ENCODE results near the gene CRNKL1.
A peak's percentile ranks its signal among the peaks of the same experiment; 100 is the strongest.
"Not testable (repeated sequence)": the region's sequence is repeated elsewhere in the genome, so short reads cannot be mapped to it uniquely, and the experiment has no call there.

CRNKL1 gene

DNA sequence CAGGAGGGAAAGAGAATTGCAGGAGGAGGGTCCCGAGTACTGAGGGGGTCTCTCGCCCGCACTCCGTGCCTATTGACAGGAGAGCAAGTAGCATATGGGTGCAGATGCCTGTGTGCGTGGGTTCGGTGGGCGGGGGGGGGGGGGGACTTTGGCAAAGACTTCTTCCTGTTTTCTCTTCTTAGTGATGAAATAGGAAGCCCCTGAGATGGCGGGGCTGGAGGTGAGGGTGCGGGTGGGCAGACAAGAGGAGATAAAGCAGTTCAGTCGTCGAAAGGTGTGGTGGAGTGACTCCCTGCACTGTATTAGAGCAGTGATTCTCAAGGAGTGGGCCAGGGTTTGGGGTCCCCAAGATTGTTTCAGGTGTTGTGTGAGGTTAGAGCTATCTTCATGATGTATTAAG lies 31.4 kb downstream of the CRNKL1 start:
- Histone ChIP-seq H3K4me1 (ENCODE audit: insufficient read depth, low read length) (peaks cover 7% of the 10 kb centered on the region; the same call in 1 of the 2 replicates), H3K36me3 (ENCODE audit: insufficient read depth, low read depth, low read length) (peaks cover 20% of the 10 kb centered on the region), H3K9me3 (ENCODE audit: insufficient read depth, low read depth, low read length) (no peaks in the 10 kb centered on the region), H3K9ac (ENCODE audit: low read depth, low read length) (no peak overlapping the region), H3K27me3 (ENCODE audit: insufficient read depth, low read length) (no peaks in the 10 kb centered on the region), H3K27ac (ENCODE audit: low read length) (no peak overlapping the region), H3K4me3 (ENCODE audit: low read length) (no peak overlapping the region)

DNA sequence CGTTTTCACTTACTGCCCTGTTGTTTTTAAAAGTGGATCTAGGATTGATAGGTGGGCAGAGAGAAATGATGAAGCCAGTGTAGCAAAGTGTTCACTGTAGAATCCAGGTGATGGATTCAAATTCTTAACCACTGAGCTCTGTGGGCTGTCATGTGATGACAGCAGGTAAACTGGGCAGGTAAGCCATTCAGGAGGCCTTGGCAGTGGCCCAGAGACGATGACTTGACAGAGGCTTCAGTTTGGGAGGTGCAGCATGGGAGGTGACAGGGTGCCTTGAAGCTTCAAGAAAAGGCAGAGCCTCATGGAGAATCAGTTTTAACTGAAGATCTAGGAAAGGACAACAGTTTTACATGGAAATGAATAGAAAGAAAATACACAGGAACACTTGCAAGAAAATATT lies 33.1 kb downstream of the CRNKL1 start:
- Histone ChIP-seq H3K9ac (ENCODE audit: low read depth, low read length) (no peak overlapping the region), H3K9me3 (ENCODE audit: insufficient read depth, low read depth, low read length) (no peaks in the 10 kb centered on the region), H3K4me3 (ENCODE audit: low read length) (no peak overlapping the region), H3K27ac (ENCODE audit: low read length) (no peak overlapping the region), H3K27me3 (ENCODE audit: insufficient read depth, low read length) (no peaks in the 10 kb centered on the region), H3K4me1 (ENCODE audit: insufficient read depth, low read length) (peaks cover 7% of the 10 kb centered on the region; the same call in 1 of the 2 replicates), H3K36me3 (ENCODE audit: insufficient read depth, low read depth, low read length) (peaks cover 15% of the 10 kb centered on the region)

GRCh38 chr20:20018366-20018765 lies 33.9 kb downstream of the CRNKL1 start:
- Histone ChIP-seq H3K4me1 (ENCODE audit: insufficient read depth, low read length) (peaks cover 7% of the 10 kb centered on the region; the same call in 1 of the 2 replicates), H3K36me3 (ENCODE audit: insufficient read depth, low read depth, low read length) (peaks cover 7% of the 10 kb centered on the region), H3K9ac (ENCODE audit: low read depth, low read length) (peak overlapping the region; percentile 55; the same call in 1 of the 2 replicates), H3K27ac (ENCODE audit: low read length) (no peak overlapping the region), H3K4me3 (ENCODE audit: low read length) (peak overlapping the region; percentile 75), H3K27me3 (ENCODE audit: insufficient read depth, low read length) (no peaks in the 10 kb centered on the region), H3K9me3 (ENCODE audit: insufficient read depth, low read depth, low read length) (no peaks in the 10 kb centered on the region)

GRCh38 chr20:20017844-20018185 lies 34.5 kb downstream of the CRNKL1 start:
- Histone ChIP-seq H3K9me3 (ENCODE audit: insufficient read depth, low read depth, low read length) (no peaks in the 10 kb centered on the region), H3K4me1 (ENCODE audit: insufficient read depth, low read length) (peaks cover 7% of the 10 kb centered on the region; the same call in 1 of the 2 replicates), H3K27ac (ENCODE audit: low read length) (no peak overlapping the region), H3K4me3 (ENCODE audit: low read length) (peak overlapping the region; percentile 75), H3K27me3 (ENCODE audit: insufficient read depth, low read length) (no peaks in the 10 kb centered on the region), H3K9ac (ENCODE audit: low read depth, low read length) (peak overlapping the region; percentile 55; the same call in 1 of the 2 replicates), H3K36me3 (ENCODE audit: insufficient read depth, low read depth, low read length) (0 out of 2 replicates have a peak, but pooled peaks cover 6% of the 10 kb centered on the region)

DNA sequence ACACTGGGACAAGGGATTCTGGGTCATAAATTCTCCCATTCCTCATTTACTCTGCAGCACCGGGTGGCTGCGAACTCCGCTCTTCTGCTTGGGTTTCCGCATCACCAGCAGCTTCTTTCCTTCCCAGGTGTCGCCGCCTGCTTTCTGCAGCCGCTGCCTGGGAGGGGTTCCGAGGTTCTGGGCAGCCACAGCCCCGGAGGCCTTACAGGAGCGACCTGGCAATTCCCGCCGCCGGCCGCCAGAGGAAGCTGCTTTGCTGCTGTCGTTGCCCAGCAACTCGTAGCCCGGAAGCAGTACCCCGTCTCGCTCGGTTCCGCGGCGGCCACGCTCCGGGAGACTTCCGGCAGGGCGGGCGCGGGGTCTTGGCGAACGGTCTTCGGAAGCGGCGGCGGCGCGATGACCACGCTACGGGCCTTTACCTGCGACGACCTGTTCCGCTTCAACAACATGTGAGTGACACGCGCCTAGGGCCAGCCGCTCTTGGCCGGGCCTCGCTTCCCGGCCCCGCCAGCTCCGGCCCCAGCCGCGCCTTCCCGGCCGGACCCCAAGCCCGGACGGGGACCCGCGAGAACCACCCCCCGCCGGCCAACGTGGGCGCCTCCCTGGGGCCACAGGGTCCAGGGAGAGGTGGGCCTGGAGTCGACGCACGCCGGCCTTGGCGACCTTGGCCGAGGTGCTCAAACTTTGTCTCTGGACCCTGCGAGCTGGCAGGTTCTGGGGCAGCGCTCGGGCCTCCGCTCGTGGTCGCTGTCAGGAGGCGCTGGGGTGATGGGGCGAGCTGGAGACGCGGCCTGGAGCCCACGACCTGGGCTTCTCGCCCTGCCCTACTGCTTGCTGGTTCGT lies 35.0 kb downstream of the CRNKL1 start, which contains the start of gene NAA20:
TSS of gene NAA20 (plus strand) at position 362 of the 843 bp plus-strand sequence. CDS start at position 397, 35 bp downstream.
- no peaks in the 10 kb centered on the region for H3K9me3 ChIP-seq (ENCODE audit: insufficient read depth, low read depth, low read length)
- peak within 1 kb of the TSS; percentile 75 for H3K4me3 ChIP-seq (ENCODE audit: low read length)
- no peak within 1 kb of the TSS for H3K27ac ChIP-seq (ENCODE audit: low read length)
- no peaks in the 10 kb centered on the region for H3K27me3 ChIP-seq (ENCODE audit: insufficient read depth, low read length)
- peaks cover 12% of the 10 kb centered on the region; the same call in 1 of the 2 replicates for H3K4me1 ChIP-seq (ENCODE audit: insufficient read depth, low read length)
- 0 out of 2 replicates have a peak, but pooled peaks cover 6% of the 10 kb centered on the region for H3K36me3 ChIP-seq (ENCODE audit: insufficient read depth, low read depth, low read length)
- H3K9ac ChIP-seq (ENCODE audit: low read depth, low read length) = peak within 1 kb of the TSS; percentile 55; the same call in 1 of the 2 replicates

DNA sequence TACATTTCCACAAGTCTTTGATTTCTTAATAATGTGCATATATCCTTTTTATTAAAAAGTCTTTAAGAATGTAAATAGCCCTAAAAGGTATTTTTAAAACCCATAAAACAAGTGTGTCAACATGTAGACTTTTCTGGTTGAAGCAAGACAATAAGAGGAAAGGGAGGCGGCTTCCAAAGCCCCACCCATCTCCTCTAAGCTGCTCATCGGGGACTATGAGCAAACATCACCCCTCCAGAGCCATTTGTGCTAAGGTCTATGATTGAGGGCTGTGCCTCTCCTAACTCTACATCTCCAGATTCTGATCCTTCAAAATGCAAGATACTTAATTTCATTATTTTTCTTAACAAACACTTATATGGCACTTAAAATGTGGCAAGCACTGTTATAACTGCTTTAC lies 37.6 kb downstream of the CRNKL1 start:
- Histone ChIP-seq H3K4me1 (ENCODE audit: insufficient read depth, low read length) (peaks cover 12% of the 10 kb centered on the region; the same call in 1 of the 2 replicates), H3K9ac (ENCODE audit: low read depth, low read length) (no peak overlapping the region), H3K4me3 (ENCODE audit: low read length) (no peak overlapping the region), H3K36me3 (ENCODE audit: insufficient read depth, low read depth, low read length) (0 out of 2 replicates have a peak, but pooled peaks cover under 1% of the 10 kb centered on the region), H3K27ac (ENCODE audit: low read length) (no peak overlapping the region), H3K27me3 (ENCODE audit: insufficient read depth, low read length) (no peaks in the 10 kb centered on the region), H3K9me3 (ENCODE audit: insufficient read depth, low read depth, low read length) (no peaks in the 10 kb centered on the region)

DNA sequence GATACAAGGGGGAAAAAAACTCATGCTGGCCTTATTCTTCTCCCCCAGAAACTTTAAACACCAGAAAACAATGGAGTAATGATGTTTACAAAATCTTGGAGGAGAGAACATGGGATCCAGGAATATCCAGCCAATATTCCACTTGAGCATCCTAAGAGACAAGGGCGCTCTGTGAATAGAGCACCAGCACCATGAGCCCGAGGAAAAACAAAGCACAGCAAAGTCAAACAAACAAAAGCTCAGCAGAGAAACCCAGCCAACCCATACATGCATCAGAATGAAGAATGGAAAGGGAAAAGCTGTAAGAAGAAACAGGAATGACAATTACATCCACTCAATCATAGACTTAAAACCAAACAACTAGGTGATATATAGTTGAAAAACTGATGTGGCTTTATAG lies 39.7 kb downstream of the CRNKL1 start:
- no peak overlapping the region for H3K9ac ChIP-seq (ENCODE audit: low read depth, low read length)
- no peak overlapping the region for H3K27ac ChIP-seq (ENCODE audit: low read length)
- peaks cover 5% of the 10 kb centered on the region; the same call in 1 of the 2 replicates for H3K4me1 ChIP-seq (ENCODE audit: insufficient read depth, low read length)
- H3K4me3 ChIP-seq (ENCODE audit: low read length) = no peak overlapping the region
- no peaks in the 10 kb centered on the region for H3K36me3 ChIP-seq (ENCODE audit: insufficient read depth, low read depth, low read length)
- no peaks in the 10 kb centered on the region for H3K27me3 ChIP-seq (ENCODE audit: insufficient read depth, low read length)
- no peaks in the 10 kb centered on the region for H3K9me3 ChIP-seq (ENCODE audit: insufficient read depth, low read depth, low read length)

- H3K36me3 ChIP-seq (ENCODE audit: insufficient read depth, low read depth, low read length) = no peaks in the 10 kb centered on the region
- no peak overlapping the region for H3K9ac ChIP-seq (ENCODE audit: low read depth, low read length)
- no peak overlapping the region for H3K27ac ChIP-seq (ENCODE audit: low read length)
- no peaks in the 10 kb centered on the region for H3K27me3 ChIP-seq (ENCODE audit: insufficient read depth, low read length)
- peaks cover 5% of the 10 kb centered on the region; the same call in 1 of the 2 replicates for H3K4me1 ChIP-seq (ENCODE audit: insufficient read depth, low read length)
- no peaks in the 10 kb centered on the region for H3K9me3 ChIP-seq (ENCODE audit: insufficient read depth, low read depth, low read length)
- H3K4me3 ChIP-seq (ENCODE audit: low read length) = no peak overlapping the region
These were observed 41.4 kb downstream of the CRNKL1 start for GRCh38 chr20:20010639-20011500.

GRCh38 chr20:20009784-20010253 lies 42.4 kb downstream of the CRNKL1 start:
- Histone ChIP-seq H3K9ac (ENCODE audit: low read depth, low read length) (no peak overlapping the region), H3K27me3 (ENCODE audit: insufficient read depth, low read length) (no peaks in the 10 kb centered on the region), H3K9me3 (ENCODE audit: insufficient read depth, low read depth, low read length) (no peaks in the 10 kb centered on the region), H3K4me1 (ENCODE audit: insufficient read depth, low read length) (peaks cover 5% of the 10 kb centered on the region; the same call in 1 of the 2 replicates), H3K36me3 (ENCODE audit: insufficient read depth, low read depth, low read length) (no peaks in the 10 kb centered on the region), H3K4me3 (ENCODE audit: low read length) (peak overlapping the region; percentile 2; the same call in 1 of the 2 replicates), H3K27ac (ENCODE audit: low read length) (no peak overlapping the region)

- H3K4me3 ChIP-seq (ENCODE audit: low read length) = no peak overlapping the region
- no peaks in the 10 kb centered on the region for H3K9me3 ChIP-seq (ENCODE audit: insufficient read depth, low read depth, low read length)
- no peaks in the 10 kb centered on the region for H3K4me1 ChIP-seq (ENCODE audit: insufficient read depth, low read length)
- H3K27ac ChIP-seq (ENCODE audit: low read length) = no peak overlapping the region
- no peak overlapping the region for H3K9ac ChIP-seq (ENCODE audit: low read depth, low read length)
- no peaks in the 10 kb centered on the region for H3K36me3 ChIP-seq (ENCODE audit: insufficient read depth, low read depth, low read length)
- no peaks in the 10 kb centered on the region for H3K27me3 ChIP-seq (ENCODE audit: insufficient read depth, low read length)
These were observed 46.9 kb downstream of the CRNKL1 start for GRCh38 chr20:20005342-20005741.

- H3K9ac ChIP-seq (ENCODE audit: low read depth, low read length); H3K27ac ChIP-seq (ENCODE audit: low read length); H3K36me3 ChIP-seq (ENCODE audit: insufficient read depth, low read depth, low read length); H3K4me1 ChIP-seq (ENCODE audit: insufficient read depth, low read length); H3K4me3 ChIP-seq (ENCODE audit: low read length); H3K9me3 ChIP-seq (ENCODE audit: insufficient read depth, low read depth, low read length); H3K27me3 ChIP-seq (ENCODE audit: insufficient read depth, low read length): not testable (repeated sequence)
These were observed 48.3 kb downstream of the CRNKL1 start for GRCh38 chr20:20003955-20004322.
